HEK293 (cell line): ENCODE results near the gene ZSWIM4.

Experiments used
- AEBP2 ChIP-seq: fragments of 450-650 bp; formaldehyde crosslinking; IDR thresholded peaks from 2 replicates; pipeline ENCODE4 v1.5.1; 2016; ENCODE audit warnings: missing biosample characterization, missing genetic modification characterization, borderline replicate concordance
- GLI2 ChIP-seq: fragments of 450-650 bp; formaldehyde crosslinking; IDR thresholded peaks from 2 replicates; pipeline ENCODE4; 2017; ENCODE audit warnings: missing biosample characterization, missing genetic modification characterization, low read depth, borderline replicate concordance
- HOXA7 ChIP-seq: sonication (generic); formaldehyde crosslinking; IDR thresholded peaks from 2 replicates; pipeline ENCODE4 v1.8.1; 2022; ENCODE audit warnings: missing genetic modification reagents, borderline replicate concordance
- PRDM1 ChIP-seq: fragments of 450-650 bp; formaldehyde crosslinking; IDR thresholded peaks from 2 replicates; pipeline ENCODE4; 2016; ENCODE audit warnings: missing biosample characterization, missing genetic modification characterization
- REPIN1 ChIP-seq: fragments of 450-650 bp; formaldehyde crosslinking; IDR thresholded peaks from 2 replicates; pipeline ENCODE4 v1.5.1; 2017; ENCODE audit warnings: missing biosample characterization, missing genetic modification characterization, low read depth
- REST ChIP-seq: fragments of 450-650 bp; formaldehyde crosslinking; IDR thresholded peaks from 2 replicates; pipeline ENCODE4 v1.5.1; 2016; ENCODE audit warnings: missing biosample characterization, missing genetic modification characterization
- SCRT1 ChIP-seq: fragments of 450-650 bp; formaldehyde crosslinking; IDR thresholded peaks from 2 replicates; pipeline ENCODE4 v1.5.1; 2016; ENCODE audit warnings: missing biosample characterization, missing genetic modification characterization, borderline replicate concordance
- TRIM28 ChIP-seq: IDR thresholded peaks from 2 replicates; pipeline ENCODE4 v1.6.1; 2011; ENCODE audit warnings: low read length, control low read depth, borderline replicate concordance
- ZBTB17 ChIP-seq: fragments of 450-650 bp; formaldehyde crosslinking; IDR thresholded peaks from 2 replicates; pipeline ENCODE4 v1.5.1; 2016; ENCODE audit warnings: missing biosample characterization, missing genetic modification characterization
- ZBTB21 ChIP-seq: fragments of 450-650 bp; formaldehyde crosslinking; IDR thresholded peaks from 2 replicates; pipeline ENCODE4 v1.5.1; 2017; ENCODE audit warnings: missing biosample characterization, missing genetic modification characterization
- ZBTB48 ChIP-seq: fragments of 450-650 bp; formaldehyde crosslinking; IDR thresholded peaks from 2 replicates; pipeline ENCODE4 v1.5.1; 2016; ENCODE audit warnings: missing biosample characterization, missing genetic modification characterization
- ZBTB6 ChIP-seq: fragments of 450-650 bp; formaldehyde crosslinking; IDR thresholded peaks from 2 replicates; pipeline ENCODE4 v1.5.1; 2017; ENCODE audit warnings: missing biosample characterization, missing genetic modification characterization
- ZEB2 ChIP-seq: fragments of 450-650 bp; formaldehyde crosslinking; IDR thresholded peaks from 2 replicates; pipeline ENCODE4 v1.5.1; 2016; ENCODE audit warnings: missing biosample characterization, missing genetic modification characterization
- ZFP41 ChIP-seq: fragments of 450-650 bp; formaldehyde crosslinking; IDR thresholded peaks from 2 replicates; pipeline ENCODE4 v1.5.1; 2016; ENCODE audit warnings: missing biosample characterization, missing genetic modification characterization, borderline replicate concordance
- ZNF138 ChIP-seq: fragments of 450-650 bp; formaldehyde crosslinking; IDR thresholded peaks from 2 replicates; pipeline ENCODE4 v1.5.1; 2016; ENCODE audit warnings: missing biosample characterization, missing genetic modification characterization, borderline replicate concordance
- ZNF175 ChIP-seq: fragments of 450-650 bp; formaldehyde crosslinking; IDR thresholded peaks from 2 replicates; pipeline ENCODE4 v1.5.1; 2016; ENCODE audit warnings: missing biosample characterization, missing genetic modification characterization
- ZNF211 ChIP-seq: fragments of 450-650 bp; formaldehyde crosslinking; IDR thresholded peaks from 2 replicates; pipeline ENCODE4 v1.5.1; 2016; ENCODE audit warnings: low read depth, missing biosample characterization, missing genetic modification characterization
- ZNF426 ChIP-seq: fragments of 450-650 bp; formaldehyde crosslinking; IDR thresholded peaks from 2 replicates; pipeline ENCODE4 v1.5.1; 2017; ENCODE audit warnings: missing biosample characterization, missing genetic modification characterization, mild to moderate bottlenecking, inconsistent platforms, moderate library complexity
- ZNF473 ChIP-seq: fragments of 450-650 bp; formaldehyde crosslinking; IDR thresholded peaks from 2 replicates; pipeline ENCODE4 v1.5.1; 2017; ENCODE audit warnings: missing biosample characterization, missing genetic modification characterization
- ZNF580 ChIP-seq: fragments of 450-650 bp; formaldehyde crosslinking; IDR thresholded peaks from 2 replicates; pipeline ENCODE4 v1.5.1; 2016; ENCODE audit warnings: missing biosample characterization, missing genetic modification characterization
- ZNF621 ChIP-seq: fragments of 450-650 bp; formaldehyde crosslinking; IDR thresholded peaks from 2 replicates; pipeline ENCODE4 v1.5.1; 2017; ENCODE audit warnings: missing biosample characterization, missing genetic modification characterization
- TF ChIP-seq, protein P1 (sequence below): fragments of 450-650 bp; formaldehyde crosslinking; conservative IDR thresholded peaks from 2 replicates; pipeline ENCODE4 v1.5.1; 2016; ENCODE audit warnings: low read depth, missing biosample characterization, missing genetic modification characterization
- TF ChIP-seq, protein P2 (sequence below): fragments of 450-650 bp; formaldehyde crosslinking; IDR thresholded peaks from 2 replicates; pipeline ENCODE4 v1.5.1; 2017; ENCODE audit warnings: missing biosample characterization, missing genetic modification characterization
- TF ChIP-seq, protein P3 (sequence below): fragments of 450-650 bp; formaldehyde crosslinking; optimal IDR thresholded peaks from 2 replicates; pipeline ENCODE3; 2016; ENCODE audit warnings: missing biosample characterization, mild to moderate bottlenecking, missing genetic modification characterization

ZSWIM4 gene

DNA sequence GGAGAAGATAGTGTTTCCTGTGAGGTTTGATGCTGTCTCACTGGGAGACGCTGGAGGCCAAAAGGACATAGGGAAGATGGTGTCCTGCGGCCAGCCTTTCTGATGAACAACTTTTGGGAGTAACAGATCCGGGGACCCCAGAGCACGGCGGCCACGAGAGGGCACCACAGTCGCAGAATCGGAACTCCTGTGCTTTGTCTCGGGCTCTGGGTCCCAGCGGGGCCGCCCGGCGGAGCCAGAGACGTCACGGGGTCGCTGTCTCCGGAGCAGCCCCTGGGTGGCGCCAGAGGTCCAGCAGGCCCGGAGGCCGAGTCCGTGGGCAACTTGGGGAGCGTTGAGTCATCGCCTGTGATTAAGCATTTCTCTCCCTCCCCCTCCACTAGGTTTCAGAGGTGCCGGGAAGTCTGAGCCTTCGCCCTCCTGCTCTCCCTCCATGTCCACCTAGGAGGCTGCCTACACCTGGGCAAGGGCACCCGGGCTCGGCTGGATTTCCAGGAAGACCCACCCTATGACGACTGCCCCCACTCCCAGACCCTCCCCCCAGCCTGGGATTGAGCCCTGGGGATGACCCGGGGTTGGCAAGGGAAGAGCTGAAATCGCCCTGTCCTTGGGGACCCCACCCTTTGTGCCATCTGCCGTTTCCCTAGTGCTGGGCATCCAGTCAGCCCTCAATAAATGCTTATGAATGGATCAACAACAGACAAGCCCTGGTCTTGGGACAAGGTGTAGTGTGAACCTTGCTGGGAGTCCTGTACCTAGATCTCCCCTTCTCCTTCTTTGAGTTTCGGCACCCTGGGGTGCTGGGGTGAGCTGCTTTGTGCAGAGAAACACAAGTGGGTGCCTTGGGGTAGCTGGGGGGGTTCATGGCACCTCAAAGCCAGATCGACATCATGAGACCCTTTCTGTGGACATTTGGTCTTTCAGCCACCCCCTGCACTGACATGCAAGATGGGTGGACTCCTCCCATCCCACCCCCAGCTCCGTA is 85.1 kb downstream of the ZSWIM4 start (continued):
- TF ChIP-seq, protein P1, sequence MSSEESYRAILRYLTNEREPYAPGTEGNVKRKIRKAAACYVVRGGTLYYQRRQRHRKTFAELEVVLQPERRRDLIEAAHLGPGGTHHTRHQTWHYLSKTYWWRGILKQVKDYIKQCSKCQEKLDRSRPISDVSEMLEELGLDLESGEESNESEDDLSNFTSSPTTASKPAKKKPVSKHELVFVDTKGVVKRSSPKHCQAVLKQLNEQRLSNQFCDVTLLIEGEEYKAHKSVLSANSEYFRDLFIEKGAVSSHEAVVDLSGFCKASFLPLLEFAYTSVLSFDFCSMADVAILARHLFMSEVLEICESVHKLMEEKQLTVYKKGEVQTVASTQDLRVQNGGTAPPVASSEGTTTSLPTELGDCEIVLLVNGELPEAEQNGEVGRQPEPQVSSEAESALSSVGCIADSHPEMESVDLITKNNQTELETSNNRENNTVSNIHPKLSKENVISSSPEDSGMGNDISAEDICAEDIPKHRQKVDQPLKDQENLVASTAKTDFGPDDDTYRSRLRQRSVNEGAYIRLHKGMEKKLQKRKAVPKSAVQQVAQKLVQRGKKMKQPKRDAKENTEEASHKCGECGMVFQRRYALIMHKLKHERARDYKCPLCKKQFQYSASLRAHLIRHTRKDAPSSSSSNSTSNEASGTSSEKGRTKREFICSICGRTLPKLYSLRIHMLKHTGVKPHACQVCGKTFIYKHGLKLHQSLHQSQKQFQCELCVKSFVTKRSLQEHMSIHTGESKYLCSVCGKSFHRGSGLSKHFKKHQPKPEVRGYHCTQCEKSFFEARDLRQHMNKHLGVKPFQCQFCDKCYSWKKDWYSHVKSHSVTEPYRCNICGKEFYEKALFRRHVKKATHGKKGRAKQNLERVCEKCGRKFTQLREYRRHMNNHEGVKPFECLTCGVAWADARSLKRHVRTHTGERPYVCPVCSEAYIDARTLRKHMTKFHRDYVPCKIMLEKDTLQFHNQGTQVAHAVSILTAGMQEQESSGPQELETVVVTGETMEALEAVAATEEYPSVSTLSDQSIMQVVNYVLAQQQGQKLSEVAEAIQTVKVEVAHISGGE = peak; percentile 36; the same call in 1 of the 2 replicates
- peak; percentile 69 for TF ChIP-seq ZBTB21 (tag by site-specific recombination)
- TF ChIP-seq, protein P2, sequence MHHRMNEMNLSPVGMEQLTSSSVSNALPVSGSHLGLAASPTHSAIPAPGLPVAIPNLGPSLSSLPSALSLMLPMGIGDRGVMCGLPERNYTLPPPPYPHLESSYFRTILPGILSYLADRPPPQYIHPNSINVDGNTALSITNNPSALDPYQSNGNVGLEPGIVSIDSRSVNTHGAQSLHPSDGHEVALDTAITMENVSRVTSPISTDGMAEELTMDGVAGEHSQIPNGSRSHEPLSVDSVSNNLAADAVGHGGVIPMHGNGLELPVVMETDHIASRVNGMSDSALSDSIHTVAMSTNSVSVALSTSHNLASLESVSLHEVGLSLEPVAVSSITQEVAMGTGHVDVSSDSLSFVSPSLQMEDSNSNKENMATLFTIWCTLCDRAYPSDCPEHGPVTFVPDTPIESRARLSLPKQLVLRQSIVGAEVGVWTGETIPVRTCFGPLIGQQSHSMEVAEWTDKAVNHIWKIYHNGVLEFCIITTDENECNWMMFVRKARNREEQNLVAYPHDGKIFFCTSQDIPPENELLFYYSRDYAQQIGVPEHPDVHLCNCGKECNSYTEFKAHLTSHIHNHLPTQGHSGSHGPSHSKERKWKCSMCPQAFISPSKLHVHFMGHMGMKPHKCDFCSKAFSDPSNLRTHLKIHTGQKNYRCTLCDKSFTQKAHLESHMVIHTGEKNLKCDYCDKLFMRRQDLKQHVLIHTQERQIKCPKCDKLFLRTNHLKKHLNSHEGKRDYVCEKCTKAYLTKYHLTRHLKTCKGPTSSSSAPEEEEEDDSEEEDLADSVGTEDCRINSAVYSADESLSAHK (tag by site-specific recombination) = no peak; the same call in 1 of the 2 replicates
- TF ChIP-seq ZNF473 = no peak
- no peak for TF ChIP-seq SCRT1 (tag by site-specific recombination)
- TF ChIP-seq ZNF211 (tag by site-specific recombination) = no peak
- no peak for TF ChIP-seq ZNF426 (tag by site-specific recombination)
- peak; percentile 92 for TF ChIP-seq ZBTB17 (tag by site-specific recombination)
- TF ChIP-seq ZNF138 (tag by site-specific recombination) = no peak
- TF ChIP-seq ZNF621 (tag by site-specific recombination) = no peak
- TF ChIP-seq PRDM1 = no peak
- no peak for TF ChIP-seq ZNF580 (tag by site-specific recombination)
- no peak for TF ChIP-seq ZFP41 (tag by site-specific recombination)
- TF ChIP-seq ZBTB6 = peak; percentile 69; the same call in 1 of the 2 replicates
- TF ChIP-seq REPIN1 (tag by site-specific recombination) = no peak
- no peak for TF ChIP-seq ZNF175 (tag by site-specific recombination)
- no peak for TF ChIP-seq AEBP2
- TF ChIP-seq, protein P3, sequence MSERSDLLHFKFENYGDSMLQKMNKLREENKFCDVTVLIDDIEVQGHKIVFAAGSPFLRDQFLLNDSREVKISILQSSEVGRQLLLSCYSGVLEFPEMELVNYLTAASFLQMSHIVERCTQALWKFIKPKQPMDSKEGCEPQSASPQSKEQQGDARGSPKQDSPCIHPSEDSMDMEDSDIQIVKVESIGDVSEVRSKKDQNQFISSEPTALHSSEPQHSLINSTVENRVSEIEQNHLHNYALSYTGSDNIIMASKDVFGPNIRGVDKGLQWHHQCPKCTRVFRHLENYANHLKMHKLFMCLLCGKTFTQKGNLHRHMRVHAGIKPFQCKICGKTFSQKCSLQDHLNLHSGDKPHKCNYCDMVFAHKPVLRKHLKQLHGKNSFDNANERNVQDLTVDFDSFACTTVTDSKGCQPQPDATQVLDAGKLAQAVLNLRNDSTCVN = peak; percentile 48
- no peak; the same call in 1 of the 2 replicates for TF ChIP-seq GLI2 (tag by site-specific recombination)
- TF ChIP-seq REST (tag by site-specific recombination) = no peak
- TF ChIP-seq TRIM28 = no peak
- TF ChIP-seq ZBTB48 (tag by site-specific recombination) = peak; percentile 59; the same call in 1 of the 2 replicates
- no peak for TF ChIP-seq HOXA7 (CRISPR knock-in tag)
- peak; percentile 94 for TF ChIP-seq ZEB2 (tag by site-specific recombination)
